K562 (cell line): ENCODE measurements around the gene ACCSL. TPM values are rescaled to one million over a fixed set of nuclear protein-coding genes. Genes with fewer than 3 reads are reported as not detected.
A peak's percentile ranks its signal among the peaks of the same experiment; 100 is the strongest.

Source experiments
- E2F8 ChIP-seq: fragments of 450-650 bp; IDR thresholded peaks from 2 replicates; pipeline ENCODE4 v1.7.1; 2018; ENCODE audit warnings: mild to moderate bottlenecking, low read depth; ENCODE audit not compliant: partially characterized antibody
- GATA2 ChIP-seq: sonication (generic); formaldehyde crosslinking; IDR thresholded peaks from 2 replicates; pipeline ENCODE4 v1.4.0; 2020; ENCODE audit warnings: mild to moderate bottlenecking, missing genetic modification reagents
- HDAC8 ChIP-seq: fragments of 450-650 bp; IDR thresholded peaks from 2 replicates; pipeline ENCODE4 v1.6.1; 2016; ENCODE audit warnings: mild to moderate bottlenecking, missing genetic modification characterization, moderate library complexity, missing compliant biosample characterization
- NEUROD1 ChIP-seq: fragments of 150-350 bp; IDR thresholded peaks from 2 replicates; pipeline ENCODE4 v1.6.1; 2014; ENCODE audit warnings: borderline replicate concordance, low read length, low read depth; ENCODE audit not compliant: partially characterized antibody
- PCBP1 ChIP-seq: fragments of 200-400 bp; formaldehyde crosslinking; IDR thresholded peaks from 2 replicates; pipeline ENCODE4 v1.6.1; 2018; ENCODE audit warnings: mild to moderate bottlenecking, low read depth, low read length; ENCODE audit not compliant: poor library complexity, severe bottlenecking
- PHF21A ChIP-seq: fragments of 450-650 bp; IDR thresholded peaks from 2 replicates; pipeline ENCODE4 v1.6.1; 2017; ENCODE audit warnings: low read depth, borderline replicate concordance
- RBM15 ChIP-seq: fragments of 200-400 bp; formaldehyde crosslinking; IDR thresholded peaks from 2 replicates; pipeline ENCODE4 v1.6.1; 2018; ENCODE audit warnings: mild to moderate bottlenecking, low read length, moderate library complexity; ENCODE audit not compliant: insufficient read depth
- SMARCA4 ChIP-seq: fragments of 450-650 bp; IDR thresholded peaks from 2 replicates; pipeline ENCODE4 v1.6.1; 2016
- SRSF9 ChIP-seq: fragments of 200-400 bp; formaldehyde crosslinking; IDR thresholded peaks from 2 replicates; pipeline ENCODE4 v1.6.1; 2017; ENCODE audit warnings: low read depth, low read length, borderline replicate concordance
- TFAP4 ChIP-seq: sonication (generic); formaldehyde crosslinking; IDR thresholded peaks from 2 replicates; pipeline ENCODE4 v1.8.0; 2022; ENCODE audit warnings: missing genetic modification reagents, mild to moderate bottlenecking, moderate library complexity, borderline replicate concordance
- THAP12 ChIP-seq: fragments of 250-450 bp; sonication (Bioruptor Pico); IDR thresholded peaks from 2 replicates; pipeline ENCODE4 v1.9.0; 2021; ENCODE audit warnings: mild to moderate bottlenecking, inconsistent platforms
- ZC3H11A ChIP-seq: IDR thresholded peaks from 2 replicates; pipeline ENCODE4 v1.6.1; 2012; ENCODE audit warnings: low read depth, low read length, improper control_type of control experiment
- ZNF175 ChIP-seq: fragments of 200-800 bp; sonication (Bioruptor generic); IDR thresholded peaks from 2 replicates; pipeline ENCODE4 v1.6.1; 2016; ENCODE audit warnings: low read depth, mild to moderate bottlenecking, missing genetic modification characterization, missing compliant biosample characterization
- ZNF263 ChIP-seq: sonication (generic); formaldehyde crosslinking; IDR thresholded peaks from 2 replicates; pipeline ENCODE4 v1.8.0; 2022; ENCODE audit warnings: mild to moderate bottlenecking, missing genetic modification reagents, borderline replicate concordance
- ZNF280A ChIP-seq: fragments of 450-650 bp; IDR thresholded peaks from 2 replicates; pipeline ENCODE4 v1.6.1; 2018; ENCODE audit warnings: mild to moderate bottlenecking, low read depth; ENCODE audit not compliant: partially characterized antibody
- ZNF324 ChIP-seq: fragments of 250-450 bp; sonication (Bioruptor Pico); IDR thresholded peaks from 2 replicates; pipeline ENCODE4 v1.4.0; 2020; ENCODE audit warnings: mild to moderate bottlenecking
- ZNF512 ChIP-seq: IDR thresholded peaks from 2 replicates; pipeline ENCODE4 v1.6.1; 2016; ENCODE audit warnings: missing genetic modification characterization, missing compliant biosample characterization
- polyA plus RNA-seq, 8 experiments: library from polyadenylated mRNA; depleted of rRNA in 4 of 8; stranded (reverse) in 5 of 8; unstranded in 3 of 8; fragments of >200 nt; fragmentation: Nextera tagmentation in 2 of 8; fragmentation: Illumina TruSeq in 1 of 8; extraction: Ambion mirVana in 2 of 8; extraction: Trizol in 1 of 8; gene quantifications; 2 replicates each; pipeline versions ENCODE4 v1.2.1 to v1.2.3, GENCODE V29; 2011 to 2014; ENCODE audit warnings: inconsistent platforms in 1 of 8, missing spikeins in 1 of 8
- total RNA-seq, 7 experiments: library from RNA; depleted of rRNA in 6 of 7; stranded (reverse); fragments of >200 nt in 6 of 7; fragmentation: Illumina TruSeq in 2 of 7; extraction: Trizol in 2 of 7; gene quantifications; 2 replicates each; pipeline versions ENCODE4 v1.2.1 to v1.2.3, GENCODE V29; 2011 to 2021; ENCODE audit warnings: low replicate concordance in 1 of 7

ACCSL gene
- total and polyA plus RNA-seq, 9 of the 15 experiments (the other 6 are each of a cell fraction or from before 2014, with no cell fraction given), result not detected

DNA sequence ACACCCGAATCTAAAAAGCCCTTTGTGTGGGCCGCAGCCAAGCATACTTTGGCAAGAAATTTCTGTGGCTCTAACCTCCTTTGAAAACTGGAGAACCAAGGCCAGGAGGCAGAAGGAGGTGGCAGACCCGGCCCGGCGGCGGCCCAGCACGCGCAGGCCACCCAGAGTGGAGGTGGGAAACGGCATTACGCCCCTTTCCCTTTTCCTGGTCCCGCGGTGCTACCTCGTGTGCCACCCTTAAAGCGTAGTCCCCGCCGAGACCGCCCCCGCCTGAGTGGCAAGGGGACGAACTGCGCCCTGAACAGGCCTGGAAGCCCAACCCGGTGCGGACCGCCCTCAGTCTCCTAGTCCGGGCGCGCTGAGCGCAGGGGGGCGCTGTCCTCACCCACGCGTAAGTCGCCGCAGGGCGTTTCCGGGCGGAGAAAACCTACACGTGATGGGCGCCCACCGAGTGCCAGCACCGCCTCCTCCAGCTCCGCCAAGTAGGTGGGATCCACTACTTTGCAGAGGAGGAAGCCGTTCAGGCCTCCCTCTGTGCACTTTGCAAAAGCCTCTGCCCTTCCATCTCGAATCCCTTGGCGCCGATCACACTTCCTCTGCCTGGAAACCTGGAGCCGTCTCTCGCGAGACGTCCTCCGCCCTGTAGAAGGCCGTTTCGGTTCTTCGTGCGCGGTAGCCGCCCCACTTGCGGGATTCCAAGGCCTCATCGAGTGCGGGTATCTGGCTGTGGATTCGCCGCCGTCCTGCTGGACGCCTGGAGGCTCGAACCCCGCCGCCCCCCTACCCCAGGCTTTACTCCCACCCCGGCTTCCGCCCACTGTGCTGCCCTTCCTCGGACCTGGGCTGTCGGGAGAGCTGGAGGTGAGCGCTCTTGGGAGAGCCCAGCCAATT lies 18.3 kb downstream of the ACCSL start, which contains the start of gene ACCS (continued):
- TF ChIP-seq ZNF512, result no peak
- peak; percentile 85; the same call in 1 of the 2 replicates for TF ChIP-seq TFAP4 (CRISPR knock-in tag)
- TF ChIP-seq RBM15, result no peak
- no peak for TF ChIP-seq ZC3H11A
- peak; percentile 52 for TF ChIP-seq SMARCA4
- TF ChIP-seq SRSF9, result no peak
- TF ChIP-seq NEUROD1, result peak; percentile 76
- no peak for TF ChIP-seq E2F8
- no peak for TF ChIP-seq ZNF324 (CRISPR knock-in tag)
- TF ChIP-seq HDAC8, result peak; percentile 80; the same call in 1 of the 2 replicates
- no peak for TF ChIP-seq PHF21A
- TF ChIP-seq ZNF280A, result no peak
- TF ChIP-seq THAP12 (CRISPR knock-in tag), result peak; percentile 75
- TF ChIP-seq GATA2, result no peak
- no peak for TF ChIP-seq PCBP1
- peak; percentile 61; the same call in 1 of the 2 replicates for TF ChIP-seq ZNF175
- TF ChIP-seq ZNF263 (CRISPR knock-in tag), result no peak
